PC-9 (cell line): Measurements from ENCODE around the gene SPINT1. TPM values are rescaled to one million over a fixed set of nuclear protein-coding genes. Genes with fewer than 3 reads are reported as not detected.

Experiments
- BruUV-seq: library from RNA; stranded (reverse); fragments of 400-500 nt; replicated peaks from 2 replicates; lab custom pipeline; 2021; lab: Mats Ljungman, UMichigan
- CTCF ChIA-PET: fragments of 300-600 bp; sonication (Branson Sonifier 250); formaldehyde crosslinking; loops from one replicate; lab custom pipeline; 2022; ENCODE audit warnings: antibody characterized with exemption; lab: Charles Lee
- POLR2A ChIA-PET: fragments of 300-600 bp; sonication (Branson Sonifier 250); formaldehyde crosslinking; loops from one replicate; lab custom pipeline; 2022; ENCODE audit warnings: antibody characterized with exemption; ENCODE audit not compliant: unreplicated experiment; lab: Charles Lee
- DNase-seq, 2 experiments: peaks; one replicate each; pipeline versions ENCODE4 v3.0.0 to v3.0.0-alpha.2; 2015 to 2022; ENCODE audit warnings: mixed read lengths in 1 of 2
- H2AFZ ChIP-seq: fragments of 200-600 bp; sonication (generic); 2 replicates; pipeline ENCODE4 v1.8.1; 2017; ENCODE audit warnings: antibody characterized with exemption
- H3F3A ChIP-seq: fragments of 200-600 bp; sonication (generic); 2 replicates; pipeline ENCODE4 v1.8.1; 2017; ENCODE audit warnings: antibody characterized with exemption, mild to moderate bottlenecking, low read depth; ENCODE audit not compliant: insufficient read depth
- H3K27ac ChIP-seq: fragments of 200-600 bp; sonication (generic); 2 replicates; pipeline ENCODE4 v1.6.1; 2016; ENCODE audit warnings: mixed run types
- H3K27me3 ChIP-seq: fragments of 200-600 bp; sonication (generic); 2 replicates; pipeline ENCODE4 v1.6.1; 2016; ENCODE audit warnings: low read depth, mixed run types; ENCODE audit not compliant: insufficient read depth
- H3K36me3 ChIP-seq: fragments of 200-600 bp; sonication (generic); 2 replicates; pipeline ENCODE4 v1.6.1; 2016; ENCODE audit warnings: low read depth, mixed run types
- H3K4me1 ChIP-seq: fragments of 200-600 bp; sonication (generic); replicated peaks from 2 replicates; pipeline ENCODE4 v1.6.1; 2016; ENCODE audit warnings: mixed run types; ENCODE audit not compliant: insufficient read depth
- H3K4me2 ChIP-seq: fragments of 200-600 bp; sonication (generic); 2 replicates; pipeline ENCODE4 v1.6.1; 2017; ENCODE audit warnings: mixed run types
- H3K4me3 ChIP-seq: fragments of 200-600 bp; sonication (generic); 2 replicates; pipeline ENCODE4 v1.6.1; 2016; ENCODE audit warnings: mixed run types
- H3K79me2 ChIP-seq: fragments of 200-600 bp; sonication (generic); 2 replicates; pipeline ENCODE4 v1.6.1; 2017; ENCODE audit warnings: low read depth, mixed run types
- H3K9me2 ChIP-seq: fragments of 200-600 bp; sonication (generic); 2 replicates; pipeline ENCODE4 v1.8.1; 2017; ENCODE audit warnings: mild to moderate bottlenecking; ENCODE audit not compliant: insufficient read depth
- H3K9me3 ChIP-seq: fragments of 200-600 bp; sonication (generic); 2 replicates; pipeline ENCODE4 v1.8.1; 2016; ENCODE audit warnings: low read depth; ENCODE audit not compliant: insufficient read depth
- H4K20me1 ChIP-seq: fragments of 200-600 bp; sonication (generic); 2 replicates; pipeline ENCODE4 v1.8.1; 2017; ENCODE audit not compliant: insufficient read depth
- CTCF ChIP-seq: fragments of 200-600 bp; sonication (generic); conservative IDR thresholded peaks from 2 replicates; pipeline ENCODE4 v1.6.1; 2017; ENCODE audit warnings: mixed run types, antibody characterized with exemption, mild to moderate bottlenecking, moderate library complexity
- EZH2 ChIP-seq: fragments of 200-600 bp; sonication (generic); IDR thresholded peaks from 2 replicates; pipeline ENCODE4 v1.8.0; 2017; ENCODE audit warnings: antibody characterized with exemption, low read depth
- intact Hi-C: fragments of 100-400 bp; cut with micrococcal nuclease; formaldehyde crosslinking; loops from one replicate; pipeline ENCODE4 v1.10.0; 2022; ENCODE audit not compliant: unreplicated experiment
- total RNA-seq: library from RNA; stranded (reverse); gene quantifications from 2 replicates; pipeline ENCODE4 v1.2.3, GENCODE V29; 2021

SPINT1 gene
- total RNA-seq, 1 experiment from 2014 or later, result 141 TPM

GRCh38 chr15:40799523-40799922, 44.3 kb upstream of the SPINT1 start:
- Histone ChIP-seq H3K9me3 (no peaks in the 10 kb centered on the region), H3K9me2 (no peaks in the 10 kb centered on the region), H3F3A (peaks cover 9% of the 10 kb centered on the region; the same call in 1 of the 2 replicates), H2AFZ (no peak overlapping the region), H3K79me2 (peaks cover 4% of the 10 kb centered on the region; the same call in 1 of the 2 replicates), H4K20me1 (no peaks in the 10 kb centered on the region), H3K4me2 (no peak overlapping the region), H3K4me1 (peaks cover 19% of the 10 kb centered on the region), H3K27ac (no peak overlapping the region), H3K27me3 (no peaks in the 10 kb centered on the region), H3K4me3 (no peak overlapping the region), H3K36me3 (no peaks in the 10 kb centered on the region; the same call in 1 of the 2 replicates)
- ChIA-PET POLR2A (interaction anchor here (0.6 kb wide), 1 partner anchor 954 kb away, joined by 3 read pairs; no protein-coding TSS in a partner anchor), CTCF (interaction anchor here (0.7 kb wide), 1 partner anchor 30 kb away, joined by 8 read pairs; no protein-coding TSS in a partner anchor)
- intact Hi-C loops, result no loop called here
- BruUV-seq, result no TSS peak
- DNase-seq, result no peak
- TF ChIP-seq CTCF, result no peak

- intact Hi-C loops, result no loop called here
- Histone ChIP-seq H3K36me3 (no peaks in the 10 kb centered on the region; the same call in 1 of the 2 replicates), H3K4me2 (no peak overlapping the region), H3K9me2 (no peaks in the 10 kb centered on the region), H3K4me1 (peaks cover 3% of the 10 kb centered on the region; the same call in 1 of the 2 replicates), H3K27me3 (no peaks in the 10 kb centered on the region), H3K27ac (no peak overlapping the region), H4K20me1 (no peaks in the 10 kb centered on the region), H3K4me3 (no peak overlapping the region), H3K9me3 (no peaks in the 10 kb centered on the region), H3K79me2 (peaks cover 10% of the 10 kb centered on the region), H3F3A (peaks cover 4% of the 10 kb centered on the region; the same call in 1 of the 2 replicates), H2AFZ (no peak overlapping the region)
- POLR2A ChIA-PET, result interaction anchor here (0.7 kb wide), 1 partner anchor 36 kb away, joined by 5 read pairs; no protein-coding TSS in a partner anchor
- no peak for TF ChIP-seq CTCF
- no peak for TF ChIP-seq EZH2
- no TSS peak for BruUV-seq
- CTCF ChIA-PET, result no interaction called here
- no peak for DNase-seq
Observed at GRCh38 chr15:40803076-40803475, 40.8 kb upstream of the SPINT1 start.

GRCh38 chr15:40803688-40804087, 40.2 kb upstream of the SPINT1 start:
- H3K36me3 ChIP-seq, result no peaks in the 10 kb centered on the region
- H3F3A ChIP-seq, result peaks cover 4% of the 10 kb centered on the region; the same call in 1 of the 2 replicates
- H4K20me1 ChIP-seq, result no peaks in the 10 kb centered on the region
- H3K27ac ChIP-seq, result no peak overlapping the region
- CTCF ChIA-PET, result no interaction called here
- TF ChIP-seq CTCF, result no peak
- TF ChIP-seq EZH2, result no peak
- H3K9me3 ChIP-seq, result no peaks in the 10 kb centered on the region
- no peak overlapping the region for H3K4me3 ChIP-seq
- POLR2A ChIA-PET, result interaction anchor here (0.7 kb wide), 1 partner anchor 37 kb away, joined by 5 read pairs; no protein-coding TSS in a partner anchor
- H3K27me3 ChIP-seq, result no peaks in the 10 kb centered on the region
- no TSS peak for BruUV-seq
- no peak overlapping the region for H2AFZ ChIP-seq
- H3K9me2 ChIP-seq, result no peaks in the 10 kb centered on the region
- peaks cover 9% of the 10 kb centered on the region; the same call in 1 of the 2 replicates for H3K4me1 ChIP-seq
- intact Hi-C loops, result no loop called here
- peaks cover 17% of the 10 kb centered on the region for H3K79me2 ChIP-seq
- DNase-seq, result no peak
- H3K4me2 ChIP-seq, result no peak overlapping the region
